ENCODE measurements around the gene CINP.
"Not testable (repeated sequence)": the region's sequence is repeated elsewhere in the genome, so short reads cannot be mapped to it uniquely, and the experiment has no call there.

The CINP gene

DNA sequence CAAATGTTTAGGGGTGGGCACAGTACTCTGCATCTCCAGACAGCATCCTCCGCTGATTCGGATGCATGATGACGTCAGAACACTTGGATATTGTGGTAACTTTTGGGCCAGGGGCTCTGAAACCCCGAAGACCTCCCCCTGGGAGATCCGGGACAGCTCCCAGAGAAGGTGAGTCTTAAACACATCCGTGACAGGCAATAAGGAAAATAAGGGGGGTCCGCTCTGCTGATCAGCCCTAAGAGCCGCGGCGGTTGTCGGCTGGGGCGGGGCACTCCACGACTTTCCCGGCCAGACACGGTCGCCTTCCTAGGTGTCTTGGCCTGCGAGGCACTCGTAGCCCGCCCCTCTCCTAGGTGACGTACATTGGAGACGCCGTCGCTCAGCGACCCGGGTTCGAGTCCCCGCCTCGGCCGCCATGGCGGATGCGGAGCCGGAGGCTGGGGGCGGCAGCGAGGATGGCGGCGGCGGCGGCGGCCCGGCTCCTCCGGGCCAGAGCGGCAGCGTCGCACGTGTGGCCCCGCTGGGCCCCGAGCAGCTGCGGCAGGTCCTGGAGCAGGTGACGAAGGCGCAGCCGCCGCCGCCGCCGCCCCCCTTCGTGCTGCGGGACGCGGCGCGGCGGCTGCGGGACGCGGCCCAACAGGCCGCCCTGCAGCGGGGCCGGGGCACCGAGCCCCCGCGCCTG lies 43.2 kb downstream of the CINP start, which contains the start of gene ZNF839:
Gene ZNF839, plus strand, starts transcription at position 396 of the 682 bp plus-strand sequence. Its CDS starts 20 bp downstream, at position 416.
- DNase-seq, result peak; percentile 29

DNA sequence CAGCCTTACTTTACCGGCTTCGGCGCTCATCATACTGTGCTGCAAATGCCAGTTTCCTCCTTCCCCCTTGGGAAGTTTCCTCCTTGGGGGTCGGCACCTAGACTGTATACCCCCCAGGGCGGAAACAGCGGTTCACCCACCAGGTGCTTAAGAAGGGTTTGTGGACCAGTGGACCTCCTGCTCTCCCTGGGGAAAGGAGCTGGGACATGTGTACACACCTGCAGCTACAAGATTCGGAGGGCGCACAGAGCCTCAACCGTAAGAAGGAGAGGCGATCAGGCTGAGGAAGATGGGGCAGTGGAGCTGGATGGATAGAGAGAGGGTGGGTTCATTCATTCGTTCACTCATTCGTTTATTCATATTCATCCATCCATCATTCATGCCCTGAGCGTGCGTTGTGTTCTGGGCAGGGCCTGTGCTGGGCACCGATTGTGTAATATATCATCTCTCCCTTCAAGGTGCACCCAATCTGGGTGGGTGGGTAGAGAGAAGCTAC lies 43.9 kb downstream of the CINP start:
- no peak for DNase-seq

DNA sequence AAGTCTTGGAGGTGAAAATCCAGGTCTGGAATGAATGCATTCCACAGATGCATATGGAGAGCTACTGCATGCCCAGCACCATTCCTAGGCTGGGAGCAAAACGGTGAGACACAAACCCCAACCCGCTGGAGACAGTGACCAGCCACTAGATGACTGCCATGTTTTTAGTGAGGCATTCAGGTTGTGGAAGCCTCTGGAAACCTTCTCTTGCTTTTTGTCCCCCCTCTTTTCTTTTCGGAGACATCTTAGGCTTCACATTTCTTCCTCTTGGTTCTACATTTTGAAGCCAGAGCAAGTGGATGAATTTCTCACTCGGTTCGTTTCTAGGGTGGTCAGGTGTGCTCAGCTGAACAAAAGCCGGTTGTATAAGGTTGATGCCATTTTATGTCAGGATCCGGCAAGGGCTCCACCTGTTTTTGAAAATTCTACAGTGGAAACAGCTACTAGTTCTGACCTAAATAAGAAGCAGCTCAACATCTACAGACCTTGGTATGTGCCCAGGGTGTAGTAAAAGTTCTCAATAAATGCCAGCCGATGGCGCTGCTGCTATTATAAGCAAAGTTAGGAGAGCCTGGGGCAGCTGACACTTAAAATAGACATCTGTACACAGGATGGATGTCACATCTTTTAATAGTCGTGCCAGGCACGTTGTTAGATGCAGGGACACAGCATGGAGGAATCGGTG lies 45.0 kb downstream of the CINP start:
- no peak for DNase-seq

DNA sequence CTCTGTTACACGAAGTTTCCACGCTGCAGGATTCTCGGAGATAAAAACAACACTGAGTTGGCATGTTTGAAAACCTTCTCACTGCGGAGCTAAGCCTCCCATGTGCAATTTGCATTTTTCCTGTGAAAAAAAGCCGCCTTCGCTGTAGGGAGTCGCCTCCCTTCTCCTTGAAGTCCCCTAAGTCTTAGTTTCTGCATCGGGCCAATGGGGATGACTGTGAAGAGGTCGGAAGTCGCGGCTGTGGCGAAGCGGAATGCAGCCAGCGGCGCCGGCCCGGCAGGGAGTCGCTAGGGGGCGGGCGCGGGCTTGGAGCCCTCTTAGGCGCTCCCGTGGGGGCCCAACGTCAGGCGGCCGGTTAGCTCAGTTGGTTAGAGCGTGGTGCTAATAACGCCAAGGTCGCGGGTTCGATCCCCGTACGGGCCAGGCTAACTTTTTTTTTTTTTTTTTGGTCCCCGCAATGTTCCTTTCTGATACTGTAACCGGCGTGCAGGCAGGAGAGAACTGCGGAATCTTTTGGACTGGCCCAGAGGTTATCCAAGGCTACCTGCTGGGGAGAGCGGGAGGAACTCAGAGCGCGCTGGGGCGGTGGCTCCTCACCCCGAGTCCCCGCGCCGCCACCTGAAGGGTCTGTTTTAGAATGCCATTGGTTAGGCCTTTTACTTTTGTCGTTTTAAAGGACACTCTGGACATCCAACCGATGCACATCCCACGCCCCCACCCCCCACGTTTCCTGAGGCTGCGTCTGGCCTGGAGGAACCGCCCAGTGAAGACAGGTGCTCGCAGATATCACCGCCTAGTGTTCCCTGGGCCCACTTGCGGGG lies 45.7 kb downstream of the CINP start:
- DNase-seq, result peak; percentile 58

DNA sequence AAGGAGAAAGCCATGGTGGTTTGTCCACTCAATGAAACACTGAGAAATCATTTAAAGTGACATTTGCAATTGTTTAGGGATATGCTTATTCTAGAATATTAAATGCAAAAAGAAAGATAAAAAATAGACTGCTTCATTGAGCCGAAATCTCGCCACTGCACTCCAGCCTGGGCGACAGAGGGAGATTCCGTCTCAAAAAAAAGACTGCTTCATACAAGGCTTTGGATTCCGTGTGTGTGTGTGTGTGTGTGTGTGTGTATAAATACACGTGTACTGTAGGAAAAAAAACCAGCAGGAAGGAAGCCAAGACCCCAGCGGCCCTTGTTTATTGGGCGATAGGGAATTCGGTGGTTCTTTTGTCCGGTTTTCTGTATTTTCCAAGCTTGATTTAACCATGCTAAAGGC lies 46.4 kb downstream of the CINP start:
- DNase-seq, result no peak

DNA sequence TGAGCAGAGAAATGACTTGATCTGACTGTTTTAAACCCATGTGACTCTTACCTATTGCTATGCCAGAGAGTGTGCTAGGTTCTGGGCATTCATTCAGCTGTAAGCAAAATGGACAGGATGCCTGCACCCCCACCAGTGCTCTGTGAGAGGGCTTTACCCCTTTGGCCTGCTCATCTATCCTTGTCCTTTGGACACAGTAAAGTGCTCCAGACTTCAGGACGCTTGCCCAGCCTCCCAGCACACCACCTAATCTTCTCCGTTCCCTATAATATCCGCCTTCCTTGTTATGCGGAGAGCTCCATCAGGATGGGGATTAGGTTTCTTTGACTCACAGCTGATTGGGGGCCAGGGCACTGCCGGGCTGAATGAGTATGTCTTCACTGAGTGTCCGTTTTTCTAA lies 47.6 kb downstream of the CINP start:
- no peak for DNase-seq

DNA sequence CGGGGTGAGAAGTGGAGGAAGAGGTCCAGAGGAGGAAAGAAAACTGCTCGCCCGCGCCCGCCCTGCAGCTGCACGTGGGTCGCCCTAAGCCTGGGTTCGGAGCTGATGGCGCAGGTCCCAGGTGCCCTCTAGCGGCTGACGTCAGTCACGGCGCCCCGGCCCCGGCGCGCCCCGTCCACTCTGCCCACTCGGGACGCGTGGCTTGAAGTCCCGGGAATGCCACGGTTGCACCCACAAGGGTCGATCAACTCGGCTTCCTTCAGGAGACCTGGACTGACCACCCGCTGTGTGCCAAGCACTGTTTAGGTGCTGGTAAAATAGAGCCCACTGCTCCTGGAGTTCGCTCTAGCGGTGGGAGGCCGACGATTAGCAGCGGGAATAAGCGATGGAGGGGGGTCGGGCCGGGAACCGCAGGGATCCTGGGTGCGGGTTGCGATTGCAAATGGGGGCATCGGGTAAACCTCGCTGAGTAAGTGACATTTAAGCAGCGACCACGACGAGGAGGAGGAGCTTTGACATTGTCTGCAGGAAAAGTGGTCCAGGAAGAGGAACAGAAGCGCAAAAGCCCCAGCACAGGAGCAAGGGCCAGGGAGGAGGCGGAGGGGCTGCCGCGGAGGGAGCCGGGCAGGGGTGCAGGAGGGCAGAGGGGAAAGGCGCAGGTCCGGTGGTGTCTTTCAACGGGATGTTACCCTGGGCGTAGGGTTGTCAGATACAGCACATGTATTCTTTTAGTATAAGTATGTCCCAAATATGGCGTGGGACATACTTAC lies 48.3 kb downstream of the CINP start:
- peak; percentile 30 for DNase-seq

DNA sequence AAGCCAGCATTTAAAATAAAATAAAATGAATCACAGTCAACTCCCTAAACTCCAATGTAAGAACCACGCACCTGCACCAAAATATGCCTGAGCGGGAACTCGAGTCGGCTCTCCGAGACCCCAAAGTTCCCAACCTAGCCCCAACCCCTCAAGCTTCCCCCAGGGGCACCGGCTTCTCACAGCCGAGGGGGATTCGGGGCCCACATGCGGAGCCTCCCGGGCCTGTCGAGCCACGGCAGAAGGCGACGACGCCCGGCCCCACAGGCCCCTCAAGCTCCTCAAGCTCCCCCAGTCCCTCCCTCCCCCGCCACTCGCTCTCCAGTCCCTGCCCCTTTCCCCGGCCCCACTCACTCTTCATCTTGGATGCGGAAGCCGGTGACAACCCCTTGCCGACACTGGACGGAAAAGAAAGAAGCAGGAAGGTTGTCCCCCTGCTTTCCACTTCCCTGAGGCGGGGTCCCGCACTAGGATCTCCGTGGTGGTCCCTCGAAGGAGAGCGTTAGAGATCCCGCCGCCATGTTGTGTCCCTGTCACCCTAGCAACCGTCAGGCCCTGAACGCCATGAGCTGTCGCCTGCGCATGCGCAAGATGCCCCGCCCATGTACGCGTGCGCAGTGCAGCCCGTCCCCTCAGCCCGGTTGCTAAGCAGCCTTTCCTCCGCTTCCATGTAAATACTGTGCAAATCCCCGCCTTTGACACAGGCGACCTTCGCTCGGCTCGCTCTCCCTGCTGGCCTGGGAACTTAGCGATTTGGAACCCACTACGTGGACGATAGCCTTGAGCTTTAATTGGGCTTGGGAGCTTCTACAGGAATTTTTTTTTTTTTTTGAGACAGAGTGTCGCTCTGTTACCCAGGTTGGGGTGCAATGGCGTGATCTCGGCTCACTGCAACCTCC lies 57.8 kb downstream of the CINP start, which contains the start of gene MOK:
Gene MOK, minus strand, starts transcription at position 554 of the 896 bp plus-strand sequence. Its CDS starts 196 bp downstream, at position 358.
- peak; percentile 81 for DNase-seq

DNA sequence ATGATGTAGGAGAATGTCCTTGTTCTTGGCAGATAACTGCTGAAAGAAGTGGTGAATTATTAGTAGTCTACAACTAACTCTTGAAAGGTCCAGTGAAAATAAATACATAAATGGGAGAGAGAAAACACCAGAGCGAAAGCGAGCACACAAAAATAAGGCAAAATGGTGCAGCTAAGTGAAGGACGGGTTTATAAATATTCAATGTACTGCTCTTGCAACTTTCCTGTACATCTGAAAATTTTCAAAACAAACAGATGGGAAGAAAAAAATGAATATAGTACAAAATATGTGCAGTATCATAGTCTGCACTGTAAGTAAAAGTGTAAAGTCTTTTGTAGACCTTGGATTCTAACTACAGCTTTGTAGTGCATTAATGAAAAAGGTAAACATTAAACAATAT lies 59.0 kb downstream of the CINP start:
- no peak for DNase-seq

DNA sequence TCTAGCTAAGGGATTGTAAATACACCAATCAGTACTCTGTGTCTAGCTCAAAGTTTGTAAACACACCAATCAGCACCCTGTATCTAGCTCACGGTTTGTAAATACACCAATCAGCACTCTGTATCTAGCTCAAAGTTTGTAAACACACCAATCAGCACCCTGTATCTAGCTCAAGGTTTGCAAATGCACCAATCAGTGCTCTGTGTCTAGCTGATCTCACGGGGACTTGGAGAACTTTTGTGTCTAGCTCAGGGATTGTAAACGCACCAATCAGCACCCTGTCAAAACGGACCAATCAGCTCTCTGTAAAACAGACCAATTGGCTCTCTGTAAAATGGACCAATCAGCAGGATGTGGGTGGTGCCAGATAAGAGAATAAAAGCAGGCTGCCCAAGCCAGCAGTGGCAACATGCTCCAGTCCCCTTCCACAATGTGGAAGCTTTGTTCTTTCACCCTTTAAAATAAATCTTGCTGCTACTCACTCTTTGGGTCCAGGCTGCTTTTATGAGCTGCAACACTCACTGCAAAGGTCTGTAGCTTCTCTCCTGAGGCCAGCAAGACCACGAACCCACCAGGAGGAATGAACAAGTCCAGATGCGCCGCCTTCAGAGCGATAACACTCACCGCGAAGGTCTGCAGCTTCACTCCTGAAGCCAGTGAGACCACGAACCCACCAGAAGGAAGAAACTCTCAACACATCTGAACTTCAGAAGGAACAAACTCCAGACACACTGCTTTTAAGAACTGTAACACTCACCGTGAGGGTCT lies 64.2 kb downstream of the CINP start:
- DNase-seq, result not testable (repeated sequence)

All from GOT3 (cell line).